NCI-H2107 treated with DMSO at 0.1 percent for 48 hours (cell line): Measurements from ENCODE around the gene TNFRSF13B.
A peak's percentile ranks its signal among the peaks of the same experiment; 100 is the strongest.
"Not testable (repeated sequence)": the region's sequence is repeated elsewhere in the genome, so short reads cannot be mapped to it uniquely, and the experiment has no call there.

Experiments used
- DNase-seq: peaks from one replicate; lab custom pipeline; 2025; ENCODE audit not compliant: unreplicated experiment; lab: John Stamatoyannopoulos, UW

The TNFRSF13B gene

GRCh38 chr17:17007891-17008290 lies 36.0 kb upstream of the TNFRSF13B start:
- DNase-seq: not testable (repeated sequence)

GRCh38 chr17:17004997-17005614 lies 33.2 kb upstream of the TNFRSF13B start:
- DNase-seq: not testable (repeated sequence)

GRCh38 chr17:17004251-17004996 lies 32.5 kb upstream of the TNFRSF13B start:
- no peak for DNase-seq

- not testable (repeated sequence) for DNase-seq
Observed at GRCh38 chr17:17002731-17003715, 31.1 kb upstream of the TNFRSF13B start.

GRCh38 chr17:17001874-17002520 lies 30.1 kb upstream of the TNFRSF13B start:
- peak; percentile 14 for DNase-seq

- DNase-seq: no peak
Observed at GRCh38 chr17:17001076-17001777, 29.3 kb upstream of the TNFRSF13B start.

GRCh38 chr17:16999931-17000625 lies 28.2 kb upstream of the TNFRSF13B start:
- no peak for DNase-seq

GRCh38 chr17:16997514-16998429 lies 25.9 kb upstream of the TNFRSF13B start:
- DNase-seq: no peak

GRCh38 chr17:16996726-16997125 lies 24.8 kb upstream of the TNFRSF13B start:
- DNase-seq: not testable (repeated sequence)

- no peak for DNase-seq
Observed at GRCh38 chr17:16995930-16996329, 24.0 kb upstream of the TNFRSF13B start.

- no peak for DNase-seq
Observed at GRCh38 chr17:16994631-16995030, 22.7 kb upstream of the TNFRSF13B start.

GRCh38 chr17:16991349-16992009 lies 19.6 kb upstream of the TNFRSF13B start:
- no peak for DNase-seq

- no peak for DNase-seq
Observed at GRCh38 chr17:16989953-16990860, 18.3 kb upstream of the TNFRSF13B start.

- DNase-seq: no peak
Observed at GRCh38 chr17:16989230-16989952, 17.5 kb upstream of the TNFRSF13B start.

GRCh38 chr17:16988749-16989229 lies 16.9 kb upstream of the TNFRSF13B start:
- DNase-seq: no peak
